GM20431 (cell line): Measurements from ENCODE around the gene HMGA1.

ENCODE experiments used
- in situ Hi-C: fragments of 300-500 bp; cut with MseI, MboI; formaldehyde crosslinking; loops from one replicate; pipeline ENCODE4 v1.15.0; 2020; ENCODE audit warnings: low sequenced_read_pairs; ENCODE audit not compliant: unreplicated experiment

The HMGA1 gene

DNA sequence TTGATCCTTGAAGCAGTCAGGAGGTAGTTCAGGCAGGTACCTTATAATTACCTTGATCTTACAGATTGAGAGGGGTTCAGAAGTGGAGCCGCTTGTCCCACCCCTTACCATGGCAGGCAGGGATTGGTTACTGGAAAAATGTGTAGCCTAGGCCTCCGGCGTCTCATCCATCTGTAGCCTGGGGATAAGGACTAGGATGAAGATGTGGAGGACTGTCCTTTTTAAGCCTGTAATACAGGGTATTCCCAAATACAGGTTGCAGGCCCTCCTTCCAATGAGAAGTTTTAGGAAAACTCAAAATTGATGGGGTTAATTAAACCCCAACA lies 2.8 kb downstream of the HMGA1 start:
- in situ Hi-C loops: no loop called here

DNA sequence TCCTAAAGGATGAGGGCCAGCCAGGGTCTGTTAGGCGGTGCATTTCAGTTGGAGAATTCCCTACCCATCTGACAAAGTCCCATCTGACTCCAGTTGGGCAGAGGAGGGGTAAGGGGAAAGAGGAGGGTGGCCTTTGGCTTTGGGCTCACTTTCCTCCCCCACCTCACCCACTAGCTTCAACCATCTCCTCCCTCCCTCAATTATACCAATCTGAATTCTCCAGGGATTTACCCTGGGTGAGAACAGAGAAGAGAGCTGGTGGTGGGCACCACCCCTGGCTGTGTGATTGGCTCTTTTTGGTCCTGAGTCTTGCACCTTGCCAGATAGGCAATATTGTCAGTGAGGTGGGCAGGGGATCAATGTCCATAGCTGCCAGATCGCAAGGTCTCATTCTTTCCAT lies 3.2 kb downstream of the HMGA1 start:
- in situ Hi-C loops: loop anchor here (10.0 kb wide), 1 partner anchor 175 kb away; no protein-coding TSS in a partner anchor

DNA sequence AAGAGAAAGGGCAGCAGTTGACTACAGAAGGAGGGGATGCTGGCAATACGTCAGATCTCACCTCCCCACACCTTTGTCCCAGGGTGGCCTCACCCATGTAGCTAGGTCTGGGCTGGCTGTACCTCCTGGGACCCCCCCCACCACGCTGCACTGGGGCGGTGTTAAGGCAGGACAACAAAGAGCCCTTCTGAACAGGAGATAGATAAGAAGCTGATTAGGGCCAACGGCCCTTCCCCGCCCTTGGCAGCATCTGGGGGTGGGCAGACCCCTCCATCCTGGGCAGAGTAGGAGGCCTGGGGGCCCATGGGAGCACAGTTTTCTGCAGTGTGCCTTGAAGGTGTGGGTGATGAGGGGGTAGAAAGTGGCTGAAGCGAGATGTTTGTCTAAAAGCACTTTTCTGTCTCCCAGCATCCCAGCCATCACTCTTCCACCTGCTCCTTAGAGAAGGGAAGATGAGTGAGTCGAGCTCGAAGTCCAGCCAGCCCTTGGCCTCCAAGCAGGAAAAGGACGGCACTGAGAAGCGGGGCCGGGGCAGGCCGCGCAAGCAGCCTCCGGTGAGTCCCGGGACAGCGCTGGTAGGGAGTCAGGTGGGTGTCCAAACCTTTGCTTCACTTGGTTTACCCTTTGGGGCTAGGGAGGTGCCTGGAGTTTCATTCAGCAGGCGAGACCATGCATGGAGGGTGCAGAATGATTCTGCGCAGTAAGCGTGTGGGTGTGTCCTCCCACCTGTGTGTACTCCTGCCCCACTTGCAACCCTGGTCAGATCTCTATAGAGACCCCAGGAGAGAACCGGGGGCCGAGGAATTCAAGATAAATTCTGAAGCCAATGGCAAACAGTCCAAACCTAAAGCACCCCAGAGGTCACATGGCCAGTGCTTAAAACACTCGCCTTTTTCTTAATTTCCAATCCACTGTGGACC lies 3.9 kb downstream of the HMGA1 start:
- in situ Hi-C loops: loop anchor here (10.0 kb wide), 1 partner anchor 174 kb away; no protein-coding TSS in a partner anchor

DNA sequence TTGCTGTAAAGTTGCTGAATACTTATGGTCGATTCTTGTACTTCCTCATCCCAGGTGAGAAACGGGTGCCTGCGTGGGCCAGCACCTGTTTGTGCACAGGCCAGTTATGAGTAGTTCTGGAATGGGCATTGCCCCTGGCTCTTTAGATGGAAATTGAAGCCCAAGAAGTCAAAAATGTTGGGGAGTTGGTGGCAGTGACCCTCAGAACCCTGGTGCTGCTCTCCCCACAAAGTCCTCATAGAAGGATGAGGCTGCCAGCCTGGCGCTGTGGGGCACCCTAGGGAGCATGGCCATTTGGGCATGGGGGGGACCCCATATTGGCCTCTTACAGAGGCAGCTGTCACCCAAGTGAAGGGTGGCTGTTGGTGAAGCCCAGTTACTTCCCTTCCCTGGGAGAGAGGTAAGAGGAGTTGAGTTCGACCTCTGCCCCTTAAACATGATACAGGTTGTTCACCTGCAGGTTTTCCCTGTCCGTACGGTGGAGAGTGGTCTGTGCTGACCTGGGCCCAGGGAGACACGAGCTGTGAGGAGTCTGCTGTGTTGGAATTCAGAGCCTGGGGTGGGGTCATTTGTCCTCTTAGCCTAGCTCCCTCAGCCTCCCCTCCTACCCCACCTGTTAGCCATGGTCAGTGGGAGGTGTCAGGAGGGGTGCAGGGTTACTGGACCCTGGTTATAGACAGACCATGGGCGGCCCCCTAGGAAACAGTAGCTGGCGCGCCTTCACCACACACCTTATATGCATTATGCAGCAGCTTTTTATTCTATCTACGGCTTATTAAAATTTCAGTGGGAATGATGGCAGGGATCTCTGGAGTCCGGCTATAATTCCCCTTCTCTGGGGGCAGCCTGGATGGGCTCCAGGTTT lies 4.9 kb downstream of the HMGA1 start:
- in situ Hi-C loops: loop anchor here (10.0 kb wide), 1 partner anchor 173 kb away; no protein-coding TSS in a partner anchor

DNA sequence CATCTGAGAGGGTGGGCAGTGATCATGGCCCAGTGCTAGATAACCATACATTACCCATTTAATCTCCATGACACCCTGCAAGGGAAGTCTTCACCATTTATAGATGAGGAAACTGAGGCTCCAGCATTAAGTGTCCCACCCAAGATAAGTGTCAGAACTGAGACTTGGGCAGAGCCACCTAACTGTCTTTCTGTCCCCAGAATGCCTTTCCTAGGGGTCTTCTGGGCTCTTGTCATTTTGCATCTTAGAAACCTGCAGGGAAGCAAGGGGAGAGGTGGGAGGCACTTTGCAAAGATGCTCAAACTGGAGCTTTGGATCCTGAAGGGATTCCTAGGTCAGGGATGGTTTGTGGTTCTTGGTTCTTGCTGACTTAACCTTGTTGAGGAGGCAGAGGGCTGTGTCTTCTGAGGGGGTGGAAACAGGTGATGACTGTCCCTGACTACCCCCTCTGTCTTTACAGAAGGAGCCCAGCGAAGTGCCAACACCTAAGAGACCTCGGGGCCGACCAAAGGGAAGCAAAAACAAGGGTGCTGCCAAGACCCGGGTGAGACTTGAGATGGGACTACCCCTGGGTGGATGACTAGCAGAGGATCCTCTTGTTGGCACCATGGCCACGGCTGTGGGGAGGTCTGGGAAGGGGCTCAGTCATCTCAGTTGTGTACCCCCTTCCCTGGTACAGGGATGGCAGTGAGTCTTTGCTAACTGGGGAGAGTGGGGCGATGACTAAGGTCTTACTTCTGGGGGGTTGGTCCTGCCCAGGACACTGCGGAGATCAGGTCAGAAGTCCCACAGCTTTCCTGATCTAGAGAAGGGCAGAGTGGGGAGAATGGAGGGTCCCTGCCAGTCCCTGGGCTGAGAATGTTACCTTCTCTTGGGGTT lies 5.8 kb downstream of the HMGA1 start:
- in situ Hi-C loops: loop anchor here (10.0 kb wide), 1 partner anchor 172 kb away; no protein-coding TSS in a partner anchor

DNA sequence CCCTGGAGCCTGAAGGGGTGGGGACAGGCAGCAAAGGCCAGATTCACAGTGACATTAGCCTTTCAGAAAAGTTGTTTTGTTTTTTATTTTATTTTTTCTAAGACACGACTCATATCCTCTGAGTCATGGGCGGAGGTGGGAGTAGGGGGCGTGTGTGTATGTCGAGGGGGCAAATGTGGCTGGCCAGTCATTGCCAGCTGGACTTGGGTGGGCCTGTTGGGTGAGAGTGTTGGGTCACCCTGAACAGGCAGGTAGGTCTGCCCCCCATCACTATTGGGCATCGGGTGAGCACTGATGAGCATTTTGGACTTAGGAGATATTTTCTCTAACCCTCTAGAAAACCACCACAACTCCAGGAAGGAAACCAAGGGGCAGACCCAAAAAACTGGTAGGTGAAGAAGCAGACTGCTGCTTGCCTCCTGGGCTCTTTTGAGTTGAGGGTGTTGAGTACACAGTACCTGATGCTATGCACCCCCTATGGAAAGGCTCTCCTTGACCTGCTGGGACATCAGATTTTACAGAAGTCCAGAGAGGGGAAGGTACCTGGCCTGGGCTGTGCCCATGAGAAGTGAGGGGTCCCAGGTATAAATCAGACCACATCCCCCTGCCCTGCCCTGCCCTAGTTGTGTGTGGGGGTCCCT lies 6.6 kb downstream of the HMGA1 start:
- in situ Hi-C loops: loop anchor here (10.0 kb wide), 1 partner anchor 172 kb away; no protein-coding TSS in a partner anchor

DNA sequence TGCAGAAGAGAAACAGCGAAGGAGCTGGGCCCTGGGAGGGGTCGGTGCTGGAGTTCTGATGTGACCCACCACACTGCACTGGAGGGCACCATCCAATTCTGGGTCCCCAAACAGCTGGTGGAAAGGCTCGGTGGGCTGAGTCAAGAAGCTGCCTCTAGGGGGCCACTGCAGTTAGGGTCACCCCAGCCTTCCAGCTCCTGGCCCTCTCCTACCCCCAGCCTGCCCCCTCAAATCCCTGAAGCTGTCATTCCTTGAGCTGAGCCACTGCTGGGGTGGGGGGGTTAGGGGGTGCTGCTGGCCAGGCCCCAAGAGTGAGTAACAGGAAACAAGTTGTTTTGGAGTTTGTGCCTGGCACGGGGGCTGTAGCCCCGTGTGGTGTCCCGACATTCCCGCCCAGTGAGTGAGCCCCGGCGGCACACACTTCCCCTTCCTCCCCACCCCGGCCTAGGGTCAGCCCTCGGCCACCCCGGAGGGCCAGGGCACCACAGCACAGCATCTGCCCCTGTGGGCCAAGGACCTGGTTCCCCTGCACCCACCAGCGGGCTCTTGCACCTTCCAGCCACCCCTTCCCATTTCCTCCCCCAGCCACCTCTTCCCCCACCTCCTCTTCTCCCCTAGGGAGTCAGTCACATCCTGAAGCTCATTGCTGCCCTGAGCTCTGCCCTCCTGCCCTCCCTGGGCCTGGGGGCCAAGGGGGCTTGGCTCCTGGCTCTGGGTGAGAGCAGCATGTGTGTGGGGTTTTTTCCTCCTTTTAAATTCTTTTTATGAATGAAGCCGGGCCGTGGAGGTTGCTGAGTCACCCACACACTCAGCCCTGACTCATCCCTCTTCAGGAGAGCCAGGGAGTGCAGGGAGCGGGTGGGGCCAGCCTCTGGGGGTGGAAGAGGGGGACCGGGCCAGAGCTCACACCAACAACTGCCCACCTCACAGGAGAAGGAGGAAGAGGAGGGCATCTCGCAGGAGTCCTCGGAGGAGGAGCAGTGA lies 7.5 kb downstream of the HMGA1 start:
- in situ Hi-C loops: loop anchor here (10.0 kb wide), 1 partner anchor 171 kb away; no protein-coding TSS in a partner anchor

DNA sequence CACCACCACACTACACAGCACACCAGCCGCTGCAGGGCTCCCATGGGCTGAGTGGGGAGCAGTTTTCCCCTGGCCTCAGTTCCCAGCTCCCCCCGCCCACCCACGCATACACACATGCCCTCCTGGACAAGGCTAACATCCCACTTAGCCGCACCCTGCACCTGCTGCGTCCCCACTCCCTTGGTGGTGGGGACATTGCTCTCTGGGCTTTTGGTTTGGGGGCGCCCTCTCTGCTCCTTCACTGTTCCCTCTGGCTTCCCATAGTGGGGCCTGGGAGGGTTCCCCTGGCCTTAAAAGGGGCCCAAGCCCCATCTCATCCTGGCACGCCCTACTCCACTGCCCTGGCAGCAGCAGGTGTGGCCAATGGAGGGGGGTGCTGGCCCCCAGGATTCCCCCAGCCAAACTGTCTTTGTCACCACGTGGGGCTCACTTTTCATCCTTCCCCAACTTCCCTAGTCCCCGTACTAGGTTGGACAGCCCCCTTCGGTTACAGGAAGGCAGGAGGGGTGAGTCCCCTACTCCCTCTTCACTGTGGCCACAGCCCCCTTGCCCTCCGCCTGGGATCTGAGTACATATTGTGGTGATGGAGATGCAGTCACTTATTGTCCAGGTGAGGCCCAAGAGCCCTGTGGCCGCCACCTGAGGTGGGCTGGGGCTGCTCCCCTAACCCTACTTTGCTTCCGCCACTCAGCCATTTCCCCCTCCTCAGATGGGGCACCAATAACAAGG lies 8.5 kb downstream of the HMGA1 start:
- in situ Hi-C loops: loop anchor here (10.0 kb wide), 1 partner anchor 170 kb away; no protein-coding TSS in a partner anchor

DNA sequence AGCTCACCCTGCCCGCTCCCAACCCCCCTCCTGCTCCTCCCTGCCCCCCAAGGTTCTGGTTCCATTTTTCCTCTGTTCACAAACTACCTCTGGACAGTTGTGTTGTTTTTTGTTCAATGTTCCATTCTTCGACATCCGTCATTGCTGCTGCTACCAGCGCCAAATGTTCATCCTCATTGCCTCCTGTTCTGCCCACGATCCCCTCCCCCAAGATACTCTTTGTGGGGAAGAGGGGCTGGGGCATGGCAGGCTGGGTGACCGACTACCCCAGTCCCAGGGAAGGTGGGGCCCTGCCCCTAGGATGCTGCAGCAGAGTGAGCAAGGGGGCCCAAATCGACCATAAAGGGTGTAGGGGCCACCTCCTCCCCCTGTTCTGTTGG lies 9.1 kb downstream of the HMGA1 start:
- in situ Hi-C loops: loop anchor here (10.0 kb wide), 1 partner anchor 169 kb away; no protein-coding TSS in a partner anchor

DNA sequence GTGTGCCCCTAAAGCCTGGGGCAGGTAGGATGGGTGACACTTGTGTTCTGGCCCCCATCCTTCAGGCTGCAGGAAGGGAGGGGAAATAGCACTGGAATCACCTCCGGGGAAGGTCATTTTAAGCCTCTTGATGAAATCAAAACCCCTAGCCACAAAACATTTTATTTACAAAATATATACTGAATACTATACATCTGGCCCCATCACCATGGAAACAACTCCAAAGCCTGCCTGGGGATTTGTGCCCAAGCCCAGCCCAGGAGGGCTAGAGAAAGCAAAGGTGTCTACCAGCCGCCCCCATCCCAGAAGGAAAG lies 9.5 kb downstream of the HMGA1 start:
- in situ Hi-C loops: loop anchor here (10.0 kb wide), 1 partner anchor 169 kb away; no protein-coding TSS in a partner anchor

DNA sequence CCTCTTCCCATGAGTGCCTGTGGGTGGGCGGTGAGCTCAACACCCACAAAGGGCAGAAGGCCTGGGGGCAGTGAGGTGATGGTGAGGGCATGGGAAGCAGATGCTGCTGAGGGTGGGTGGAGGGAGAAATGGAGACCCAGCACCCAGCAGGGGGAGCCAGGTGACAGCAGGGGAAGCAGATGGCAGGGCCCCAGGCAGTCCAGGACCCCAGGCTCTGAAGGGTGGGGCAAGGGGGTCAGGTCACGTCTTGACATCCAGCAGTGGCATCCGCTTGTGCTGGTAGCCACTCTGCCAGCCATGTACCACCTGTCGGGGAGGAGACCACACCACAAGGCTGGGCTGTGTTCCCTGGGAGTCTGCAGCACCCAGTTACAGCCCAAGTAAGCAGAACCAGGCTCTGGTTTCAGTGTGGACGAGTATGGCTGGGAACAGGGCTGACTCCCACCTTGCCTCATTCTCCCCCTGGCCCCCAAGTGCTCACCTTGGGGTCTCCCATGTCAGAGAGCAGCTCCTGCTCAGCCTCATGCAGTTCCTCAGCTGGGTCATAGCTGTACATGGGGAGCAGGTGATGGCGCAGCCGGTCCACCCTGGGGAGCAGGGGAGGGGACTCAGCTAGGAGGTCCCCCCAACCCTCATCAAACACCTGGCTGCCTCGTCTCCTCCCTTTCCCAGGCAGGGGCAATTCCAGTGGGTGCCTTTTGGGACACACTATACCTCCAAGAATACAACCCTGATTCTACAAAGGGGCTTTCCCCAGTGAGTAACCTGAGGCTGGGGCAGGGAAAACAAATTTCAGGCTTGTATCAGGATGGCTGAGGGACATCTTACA lies 10.1 kb downstream of the HMGA1 start:
- in situ Hi-C loops: loop anchor here (10.0 kb wide), 1 partner anchor 168 kb away; no protein-coding TSS in a partner anchor

DNA sequence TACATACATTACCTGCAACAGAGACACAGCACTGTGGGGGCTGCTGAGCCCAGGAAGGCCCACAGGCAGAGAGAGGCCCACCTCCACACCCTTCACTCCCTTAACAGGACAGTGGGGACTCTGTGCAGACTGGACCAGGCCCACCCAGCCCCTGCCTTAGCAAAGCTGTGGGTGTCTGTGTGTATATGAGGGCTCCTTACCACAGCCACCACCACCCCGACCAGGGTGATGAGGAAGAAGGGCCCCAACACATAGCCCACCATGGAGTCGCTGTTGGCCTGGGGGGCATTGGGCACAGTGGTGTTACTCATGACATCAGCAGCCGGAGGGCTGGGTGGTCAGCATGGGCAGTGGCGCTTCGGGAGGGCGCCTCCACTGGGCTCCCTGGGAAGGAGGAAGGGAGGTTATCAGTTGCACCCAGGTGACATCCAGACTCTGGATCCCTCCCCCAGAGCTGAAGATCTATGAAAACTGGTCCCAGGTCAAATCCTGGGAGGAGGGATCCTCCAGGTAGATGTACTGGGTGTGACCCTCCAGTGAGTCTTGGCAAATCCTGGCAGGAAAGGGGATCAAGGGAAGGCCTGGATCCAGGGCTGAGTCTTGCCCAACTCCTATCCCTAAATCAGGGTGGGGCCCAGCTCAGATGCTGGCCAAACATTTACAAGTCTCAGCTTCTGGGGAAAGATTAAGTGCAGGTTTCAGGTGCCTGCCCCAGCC lies 11.0 kb downstream of the HMGA1 start:
- in situ Hi-C loops: loop anchor here (10.0 kb wide), 1 partner anchor 167 kb away; no protein-coding TSS in a partner anchor

DNA sequence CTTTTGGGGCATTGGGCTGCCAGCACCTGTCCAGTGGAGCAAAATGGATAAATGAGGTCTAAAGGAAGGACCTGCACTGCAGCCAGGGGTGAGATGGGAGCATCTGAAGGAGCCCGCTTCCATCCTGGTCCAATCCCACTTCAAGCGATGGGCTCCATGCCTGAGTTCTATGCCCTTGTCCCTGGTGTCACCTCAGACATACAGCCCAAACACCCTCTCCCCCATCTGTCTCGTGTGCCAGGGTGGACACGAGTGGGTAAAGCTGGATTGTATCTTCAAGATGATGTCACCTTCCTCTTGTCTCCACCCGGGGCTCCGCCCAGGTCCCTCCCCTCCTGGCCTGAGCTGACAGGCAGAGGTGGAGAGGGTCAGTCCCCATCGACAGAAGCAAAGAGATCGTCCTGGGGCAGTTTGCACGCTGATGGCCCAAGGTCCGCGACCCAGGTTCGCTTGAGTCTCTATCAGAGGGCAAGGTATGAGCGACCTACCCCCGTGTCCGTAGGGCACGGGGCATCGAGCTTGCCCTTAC lies 11.6 kb downstream of the HMGA1 start:
- in situ Hi-C loops: loop anchor here (10.0 kb wide), 1 partner anchor 167 kb away; no protein-coding TSS in a partner anchor

DNA sequence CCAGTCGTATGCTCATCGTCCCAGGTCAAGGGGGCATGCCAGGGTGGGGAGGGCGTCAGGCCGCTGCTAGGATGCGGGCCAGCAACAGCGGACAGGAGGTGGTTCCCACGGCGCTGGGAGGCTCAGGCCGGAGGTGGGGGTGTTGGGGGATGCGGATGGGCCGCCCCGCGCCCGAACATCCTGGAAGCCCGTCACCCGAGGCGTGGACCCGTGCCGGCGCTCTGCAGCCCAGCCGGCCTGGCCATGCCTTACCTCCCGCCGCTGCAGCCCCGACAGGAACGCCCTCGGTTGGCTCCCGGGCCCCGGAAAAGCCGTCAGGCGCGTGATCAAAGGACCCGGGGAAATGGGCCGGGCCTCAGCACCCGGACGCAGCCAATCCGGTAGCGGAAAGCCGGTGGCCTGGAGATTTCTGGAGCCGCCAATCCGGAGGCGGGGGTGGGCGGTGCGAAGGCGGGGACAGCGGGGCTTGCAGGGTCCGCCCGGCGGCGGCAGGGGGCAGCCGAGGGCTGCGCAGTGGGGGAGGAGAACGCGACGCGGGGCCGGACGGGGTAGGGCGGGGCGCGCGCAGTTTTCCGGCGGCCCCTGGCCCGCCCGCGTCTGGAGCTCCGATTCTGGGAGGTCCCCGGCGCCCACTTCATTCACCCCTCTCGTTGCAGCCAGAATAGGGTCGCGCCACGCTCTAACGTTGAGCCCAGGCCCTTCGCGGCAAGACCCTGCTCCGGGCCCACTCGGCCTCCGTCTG lies 12.2 kb downstream of the HMGA1 start, which contains the start of gene SMIM29:
Gene SMIM29, minus strand, starts transcription at position 280 of the 742 bp plus-strand sequence. CDS start 1,215 bp downstream, outside the sequence.
- in situ Hi-C loops: loop anchor here (10.0 kb wide), 1 partner anchor 166 kb away; no protein-coding TSS in a partner anchor
